ENCODE results near the gene CCNJL. TPM values are rescaled to one million over a fixed set of nuclear protein-coding genes. Genes with fewer than 3 reads are reported as not detected.

Gene CCNJL
- total and polyA plus RNA-seq, 2 of the 8 experiments (the other 6 are each of a cell fraction or from before 2014, with no cell fraction given), result 34.6 to 44.7 TPM

- TF ChIP-seq, protein P1, sequence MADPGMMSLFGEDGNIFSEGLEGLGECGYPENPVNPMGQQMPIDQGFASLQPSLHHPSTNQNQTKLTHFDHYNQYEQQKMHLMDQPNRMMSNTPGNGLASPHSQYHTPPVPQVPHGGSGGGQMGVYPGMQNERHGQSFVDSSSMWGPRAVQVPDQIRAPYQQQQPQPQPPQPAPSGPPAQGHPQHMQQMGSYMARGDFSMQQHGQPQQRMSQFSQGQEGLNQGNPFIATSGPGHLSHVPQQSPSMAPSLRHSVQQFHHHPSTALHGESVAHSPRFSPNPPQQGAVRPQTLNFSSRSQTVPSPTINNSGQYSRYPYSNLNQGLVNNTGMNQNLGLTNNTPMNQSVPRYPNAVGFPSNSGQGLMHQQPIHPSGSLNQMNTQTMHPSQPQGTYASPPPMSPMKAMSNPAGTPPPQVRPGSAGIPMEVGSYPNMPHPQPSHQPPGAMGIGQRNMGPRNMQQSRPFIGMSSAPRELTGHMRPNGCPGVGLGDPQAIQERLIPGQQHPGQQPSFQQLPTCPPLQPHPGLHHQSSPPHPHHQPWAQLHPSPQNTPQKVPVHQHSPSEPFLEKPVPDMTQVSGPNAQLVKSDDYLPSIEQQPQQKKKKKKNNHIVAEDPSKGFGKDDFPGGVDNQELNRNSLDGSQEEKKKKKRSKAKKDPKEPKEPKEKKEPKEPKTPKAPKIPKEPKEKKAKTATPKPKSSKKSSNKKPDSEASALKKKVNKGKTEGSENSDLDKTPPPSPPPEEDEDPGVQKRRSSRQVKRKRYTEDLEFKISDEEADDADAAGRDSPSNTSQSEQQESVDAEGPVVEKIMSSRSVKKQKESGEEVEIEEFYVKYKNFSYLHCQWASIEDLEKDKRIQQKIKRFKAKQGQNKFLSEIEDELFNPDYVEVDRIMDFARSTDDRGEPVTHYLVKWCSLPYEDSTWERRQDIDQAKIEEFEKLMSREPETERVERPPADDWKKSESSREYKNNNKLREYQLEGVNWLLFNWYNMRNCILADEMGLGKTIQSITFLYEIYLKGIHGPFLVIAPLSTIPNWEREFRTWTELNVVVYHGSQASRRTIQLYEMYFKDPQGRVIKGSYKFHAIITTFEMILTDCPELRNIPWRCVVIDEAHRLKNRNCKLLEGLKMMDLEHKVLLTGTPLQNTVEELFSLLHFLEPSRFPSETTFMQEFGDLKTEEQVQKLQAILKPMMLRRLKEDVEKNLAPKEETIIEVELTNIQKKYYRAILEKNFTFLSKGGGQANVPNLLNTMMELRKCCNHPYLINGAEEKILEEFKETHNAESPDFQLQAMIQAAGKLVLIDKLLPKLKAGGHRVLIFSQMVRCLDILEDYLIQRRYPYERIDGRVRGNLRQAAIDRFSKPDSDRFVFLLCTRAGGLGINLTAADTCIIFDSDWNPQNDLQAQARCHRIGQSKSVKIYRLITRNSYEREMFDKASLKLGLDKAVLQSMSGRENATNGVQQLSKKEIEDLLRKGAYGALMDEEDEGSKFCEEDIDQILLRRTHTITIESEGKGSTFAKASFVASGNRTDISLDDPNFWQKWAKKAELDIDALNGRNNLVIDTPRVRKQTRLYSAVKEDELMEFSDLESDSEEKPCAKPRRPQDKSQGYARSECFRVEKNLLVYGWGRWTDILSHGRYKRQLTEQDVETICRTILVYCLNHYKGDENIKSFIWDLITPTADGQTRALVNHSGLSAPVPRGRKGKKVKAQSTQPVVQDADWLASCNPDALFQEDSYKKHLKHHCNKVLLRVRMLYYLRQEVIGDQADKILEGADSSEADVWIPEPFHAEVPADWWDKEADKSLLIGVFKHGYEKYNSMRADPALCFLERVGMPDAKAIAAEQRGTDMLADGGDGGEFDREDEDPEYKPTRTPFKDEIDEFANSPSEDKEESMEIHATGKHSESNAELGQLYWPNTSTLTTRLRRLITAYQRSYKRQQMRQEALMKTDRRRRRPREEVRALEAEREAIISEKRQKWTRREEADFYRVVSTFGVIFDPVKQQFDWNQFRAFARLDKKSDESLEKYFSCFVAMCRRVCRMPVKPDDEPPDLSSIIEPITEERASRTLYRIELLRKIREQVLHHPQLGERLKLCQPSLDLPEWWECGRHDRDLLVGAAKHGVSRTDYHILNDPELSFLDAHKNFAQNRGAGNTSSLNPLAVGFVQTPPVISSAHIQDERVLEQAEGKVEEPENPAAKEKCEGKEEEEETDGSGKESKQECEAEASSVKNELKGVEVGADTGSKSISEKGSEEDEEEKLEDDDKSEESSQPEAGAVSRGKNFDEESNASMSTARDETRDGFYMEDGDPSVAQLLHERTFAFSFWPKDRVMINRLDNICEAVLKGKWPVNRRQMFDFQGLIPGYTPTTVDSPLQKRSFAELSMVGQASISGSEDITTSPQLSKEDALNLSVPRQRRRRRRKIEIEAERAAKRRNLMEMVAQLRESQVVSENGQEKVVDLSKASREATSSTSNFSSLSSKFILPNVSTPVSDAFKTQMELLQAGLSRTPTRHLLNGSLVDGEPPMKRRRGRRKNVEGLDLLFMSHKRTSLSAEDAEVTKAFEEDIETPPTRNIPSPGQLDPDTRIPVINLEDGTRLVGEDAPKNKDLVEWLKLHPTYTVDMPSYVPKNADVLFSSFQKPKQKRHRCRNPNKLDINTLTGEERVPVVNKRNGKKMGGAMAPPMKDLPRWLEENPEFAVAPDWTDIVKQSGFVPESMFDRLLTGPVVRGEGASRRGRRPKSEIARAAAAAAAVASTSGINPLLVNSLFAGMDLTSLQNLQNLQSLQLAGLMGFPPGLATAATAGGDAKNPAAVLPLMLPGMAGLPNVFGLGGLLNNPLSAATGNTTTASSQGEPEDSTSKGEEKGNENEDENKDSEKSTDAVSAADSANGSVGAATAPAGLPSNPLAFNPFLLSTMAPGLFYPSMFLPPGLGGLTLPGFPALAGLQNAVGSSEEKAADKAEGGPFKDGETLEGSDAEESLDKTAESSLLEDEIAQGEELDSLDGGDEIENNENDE (IDR thresholded peaks at IDR 0.05; ENCODE audit: insufficient replicate concordance, low read length), result no peak
- TF ChIP-seq GABPA (IDR thresholded peaks at IDR 0.05; ENCODE audit: borderline replicate concordance, insufficient read depth, low read length) (no peak), JUND (IDR thresholded peaks at IDR 0.05; ENCODE audit: low read length) (no peak), SP1 (IDR thresholded peaks at IDR 0.05; ENCODE audit: low read depth, low read length) (no peak), YY1 (IDR thresholded peaks at IDR 0.05; ENCODE audit: low read depth, low read length) (no peak), CHD2 (IDR thresholded peaks at IDR 0.05; ENCODE audit: low read length) (no peak), POLR2A (IDR thresholded peaks at IDR 0.05; ENCODE audit: control extremely low read depth in 1 of 2, low read depth in 2 of 2, low read length in 2 of 2) (no peak)
Observed at GRCh38 chr5:160210606-160211005, 101.8 kb downstream of the CCNJL start (continued).

All from H1 (cell line).